HG03196 (cell line): ENCODE results near the gene FOXF2.

Experiments
- ATAC-seq: cut with Tn5 transposase; IDR thresholded peaks from one replicate; pipeline ENCODE4 v1.9.1; 2021; ENCODE audit not compliant: unreplicated experiment

The FOXF2 gene

DNA sequence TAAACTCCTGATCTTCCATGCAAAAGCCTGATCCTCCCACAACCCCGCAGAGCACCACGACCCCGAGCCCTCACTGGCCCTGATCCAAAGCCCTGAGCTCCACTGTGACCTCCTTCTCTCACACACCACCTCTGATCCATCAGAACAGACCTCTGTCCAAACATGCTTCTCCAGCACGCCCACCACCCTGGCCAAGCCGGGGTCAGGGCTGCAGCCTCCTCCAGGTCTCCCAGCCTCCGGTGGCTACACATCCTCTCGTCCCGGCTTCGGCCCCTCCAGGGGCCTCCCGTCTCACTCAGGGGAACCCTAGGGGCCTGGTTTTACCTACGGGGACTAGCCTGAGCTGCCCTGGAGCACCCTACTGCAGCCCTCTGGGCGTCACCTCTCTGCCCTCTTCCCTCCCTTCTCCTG is 49.1 kb downstream of the FOXF2 start:
- ATAC-seq, result no peak

DNA sequence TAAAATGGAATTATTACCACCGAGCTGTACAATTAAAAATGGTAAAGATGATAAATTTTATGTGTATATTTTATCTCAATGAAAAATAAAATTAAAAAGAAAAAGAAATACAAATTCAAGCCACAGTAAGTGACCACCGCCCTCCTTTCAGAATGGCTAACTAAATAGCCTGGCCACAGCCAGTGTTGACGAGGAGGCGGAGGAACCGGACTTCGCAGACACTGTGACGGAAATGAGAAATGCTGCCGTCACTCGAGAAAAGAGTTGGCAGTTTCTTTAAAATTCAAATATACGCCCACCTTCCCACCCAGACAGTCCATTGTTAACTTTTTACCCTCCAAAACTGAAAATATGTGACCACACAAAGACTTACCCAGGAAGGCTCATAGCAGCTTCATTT is 50.0 kb downstream of the FOXF2 start:
- ATAC-seq, result no peak

DNA sequence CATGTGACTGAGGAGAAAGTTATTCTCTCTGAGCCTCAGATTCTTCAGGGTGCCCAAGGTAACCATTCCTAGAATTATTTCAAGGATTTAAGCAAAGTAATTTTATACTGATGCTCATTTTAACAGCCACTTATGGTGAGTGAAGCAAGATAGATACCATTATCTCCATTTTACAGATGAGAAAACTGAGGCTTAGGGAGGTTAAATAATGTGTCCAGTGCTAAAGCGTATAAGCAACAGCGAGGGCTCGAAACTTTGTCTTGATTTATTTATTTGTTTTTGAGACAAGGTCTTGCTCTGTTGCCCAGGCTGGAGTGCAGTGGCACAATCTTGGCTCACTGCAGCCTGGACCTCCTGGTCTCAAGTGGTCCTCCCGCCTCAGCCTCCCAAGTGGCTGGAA is 53.6 kb downstream of the FOXF2 start:
- no peak for ATAC-seq
